GM18909 (cell line): Measurements from ENCODE around the gene LIMCH1.
A peak's percentile ranks its signal among the peaks of the same experiment; 100 is the strongest.
"Not testable (repeated sequence)": the region's sequence is repeated elsewhere in the genome, so short reads cannot be mapped to it uniquely, and the experiment has no call there.

Experiments
- ATAC-seq: cut with Tn5 transposase; IDR thresholded peaks from one replicate; pipeline ENCODE4 v1.9.1; 2021; ENCODE audit warnings: mild to moderate bottlenecking; ENCODE audit not compliant: unreplicated experiment, poor library complexity

LIMCH1 gene

DNA sequence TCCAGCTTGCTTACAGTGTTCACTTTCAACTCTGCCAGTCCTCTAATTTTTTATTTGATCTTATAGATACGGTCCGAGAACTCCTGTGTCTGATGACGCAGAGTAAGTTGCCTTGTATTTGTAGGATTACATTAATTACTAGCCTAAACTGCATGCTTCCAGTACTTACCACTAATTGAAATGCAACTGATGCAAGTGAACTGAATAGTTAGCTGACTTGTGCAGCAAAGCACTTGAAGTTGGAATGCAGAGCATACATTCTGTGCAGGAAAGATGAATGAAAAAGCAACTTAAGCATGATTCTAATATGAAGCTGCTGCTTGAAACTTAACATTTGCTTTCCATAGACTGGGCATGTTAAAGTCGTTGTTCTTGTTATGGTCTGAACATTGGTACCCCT is 100.9 kb downstream of the LIMCH1 start:
- no peak for ATAC-seq

- ATAC-seq, result no peak
Observed at GRCh38 chr4:41639291-41639690, 101.3 kb downstream of the LIMCH1 start.

DNA sequence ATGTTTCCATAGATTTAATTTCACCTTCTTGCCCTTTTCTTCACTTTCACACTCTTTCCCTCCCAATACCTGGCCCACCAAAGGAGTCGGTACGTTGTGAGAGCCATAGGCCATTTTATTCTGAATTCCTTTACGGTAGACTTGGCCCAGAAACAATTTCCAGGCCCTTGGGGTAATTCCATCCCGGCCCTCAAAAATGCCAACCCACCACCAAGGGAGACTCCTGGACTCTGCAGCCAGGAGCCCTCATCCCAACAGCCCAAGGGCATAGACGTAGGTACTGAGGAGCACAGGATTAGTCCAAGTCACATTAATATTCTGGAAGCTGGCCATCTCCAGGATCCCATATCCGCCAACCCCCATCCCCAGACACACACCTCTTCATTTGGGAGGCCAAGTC is 102.9 kb downstream of the LIMCH1 start:
- no peak for ATAC-seq

GRCh38 chr4:41642746-41643145 is 104.8 kb downstream of the LIMCH1 start:
- not testable (repeated sequence) for ATAC-seq

DNA sequence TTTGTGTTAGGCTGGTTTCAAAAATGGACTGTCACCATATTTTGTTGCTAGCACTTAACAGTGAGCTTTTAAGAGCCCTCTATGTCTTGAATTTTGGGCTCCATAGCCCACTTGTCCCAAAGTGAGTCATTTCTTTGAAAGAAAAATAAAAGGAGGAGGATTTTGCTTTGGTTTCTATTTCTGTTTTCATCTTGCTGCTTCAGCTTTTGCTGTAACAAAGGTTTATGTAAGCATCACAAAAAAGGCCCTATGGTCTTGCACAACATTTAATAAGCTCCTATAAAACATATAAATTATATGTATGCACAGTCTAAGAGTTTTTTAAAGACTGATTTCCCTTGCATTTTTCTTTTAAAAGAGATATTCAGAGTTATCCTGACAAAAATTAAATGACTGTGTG is 105.4 kb downstream of the LIMCH1 start:
- no peak for ATAC-seq

GRCh38 chr4:41644288-41644914 is 106.4 kb downstream of the LIMCH1 start:
- no peak for ATAC-seq

- ATAC-seq, result no peak
Observed at GRCh38 chr4:41644915-41645295, 106.9 kb downstream of the LIMCH1 start.

DNA sequence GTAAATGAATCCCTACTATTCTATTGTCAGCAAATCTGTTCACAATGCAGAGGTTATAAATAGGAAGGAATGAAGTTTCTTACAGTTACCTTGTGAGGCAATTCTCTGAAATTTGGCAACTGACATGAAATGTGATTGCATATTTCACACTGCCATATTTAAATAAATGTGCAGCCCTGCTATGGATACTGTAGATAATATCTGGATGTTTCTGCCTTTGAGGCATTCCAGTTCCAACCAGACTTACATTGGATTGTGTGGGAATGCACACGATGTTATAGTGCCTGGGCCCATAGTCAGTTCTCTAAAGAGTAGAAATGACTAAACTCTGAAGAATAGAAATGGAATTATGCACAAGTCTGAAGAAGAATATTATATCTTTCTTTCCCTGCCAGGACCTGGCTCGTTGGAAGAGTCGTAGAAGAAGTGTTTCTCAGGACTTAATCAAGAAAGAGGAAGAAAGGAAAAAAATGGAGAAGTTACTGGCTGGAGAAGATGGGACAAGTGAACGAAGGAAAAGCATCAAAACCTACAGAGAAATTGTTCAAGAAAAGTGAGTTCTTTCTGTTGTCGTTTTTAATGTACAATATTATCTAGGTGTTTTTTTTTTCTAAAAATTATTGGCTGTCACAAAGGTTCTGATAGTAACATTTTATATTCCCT is 107.9 kb downstream of the LIMCH1 start:
- ATAC-seq, result no peak

DNA sequence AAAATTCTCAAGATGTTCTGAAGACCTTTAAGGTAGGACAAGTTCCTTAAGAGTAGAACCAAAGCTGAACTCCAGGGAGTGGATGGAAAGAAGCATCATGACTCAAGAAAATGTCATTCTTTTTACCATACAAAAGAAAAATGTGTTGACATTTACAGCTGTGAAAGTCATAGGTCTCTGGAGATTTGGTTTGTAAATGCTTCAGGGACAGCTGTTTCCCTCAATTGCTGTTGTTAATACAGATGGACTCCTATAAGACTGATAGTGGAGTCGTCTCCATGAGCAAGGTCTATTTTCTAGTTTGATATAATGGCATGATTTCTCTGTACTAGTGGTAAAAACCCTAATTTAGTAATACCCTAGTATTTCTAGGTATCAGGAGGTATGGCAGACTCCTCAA is 108.9 kb downstream of the LIMCH1 start:
- ATAC-seq, result no peak

DNA sequence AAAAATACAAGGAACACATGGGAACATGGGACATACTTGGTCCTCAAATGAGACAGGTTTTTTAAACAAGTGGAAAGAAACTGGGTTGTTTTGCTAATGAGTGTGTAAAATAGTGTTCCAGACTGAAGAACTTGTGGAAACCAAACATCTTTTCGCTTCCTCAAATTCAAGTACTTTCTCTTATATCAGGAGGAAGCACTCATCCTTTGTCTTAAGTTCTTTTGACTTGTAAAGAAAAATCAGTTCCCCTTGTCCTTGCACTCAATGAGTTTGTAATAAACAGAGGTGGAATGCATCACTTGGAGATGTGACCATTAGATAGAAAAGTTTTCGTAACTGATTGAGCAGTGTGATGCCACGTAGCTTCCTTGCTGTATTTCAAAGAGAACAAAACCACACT is 109.4 kb downstream of the LIMCH1 start:
- peak; percentile 51 for ATAC-seq

GRCh38 chr4:41651150-41651549 is 113.2 kb downstream of the LIMCH1 start:
- not testable (repeated sequence) for ATAC-seq

DNA sequence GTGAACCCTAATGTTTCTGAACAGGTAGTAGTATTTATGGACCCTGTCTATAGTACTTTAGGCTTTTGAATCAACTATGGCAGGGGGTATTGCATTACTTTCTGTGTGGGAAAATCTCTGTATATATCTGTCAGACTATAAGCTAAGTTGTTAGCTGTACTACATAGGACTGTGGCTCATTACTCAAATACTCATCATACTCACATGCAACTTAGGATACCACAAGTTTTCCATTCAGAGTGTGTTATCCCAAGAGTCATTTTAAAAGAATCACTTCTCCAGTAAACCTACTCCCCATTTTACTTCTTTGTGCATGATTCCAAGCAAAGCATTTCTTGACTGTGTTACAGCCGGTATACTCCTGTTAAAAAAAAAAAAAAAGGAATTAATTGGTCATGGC is 115.0 kb downstream of the LIMCH1 start:
- ATAC-seq, result no peak

GRCh38 chr4:41653523-41653922 is 115.6 kb downstream of the LIMCH1 start:
- ATAC-seq, result no peak

DNA sequence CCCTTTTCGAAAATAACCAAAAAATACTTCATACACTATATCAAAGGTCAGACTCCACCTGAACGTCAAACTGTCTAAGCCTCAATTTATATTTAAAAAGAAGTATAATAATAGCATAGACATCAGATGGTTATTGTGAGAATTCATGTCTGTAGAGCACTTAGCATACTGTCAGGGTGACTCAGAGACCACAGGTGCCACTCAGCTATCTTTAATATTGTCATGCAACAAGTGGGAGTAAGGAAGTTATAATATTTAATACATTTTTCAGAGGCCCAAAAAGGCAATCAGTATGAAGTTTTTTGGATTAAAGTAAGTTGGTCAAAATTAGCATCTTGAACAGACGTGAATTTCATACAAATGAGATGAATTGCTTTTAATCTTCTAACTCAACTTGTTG is 117.2 kb downstream of the LIMCH1 start:
- no peak for ATAC-seq

DNA sequence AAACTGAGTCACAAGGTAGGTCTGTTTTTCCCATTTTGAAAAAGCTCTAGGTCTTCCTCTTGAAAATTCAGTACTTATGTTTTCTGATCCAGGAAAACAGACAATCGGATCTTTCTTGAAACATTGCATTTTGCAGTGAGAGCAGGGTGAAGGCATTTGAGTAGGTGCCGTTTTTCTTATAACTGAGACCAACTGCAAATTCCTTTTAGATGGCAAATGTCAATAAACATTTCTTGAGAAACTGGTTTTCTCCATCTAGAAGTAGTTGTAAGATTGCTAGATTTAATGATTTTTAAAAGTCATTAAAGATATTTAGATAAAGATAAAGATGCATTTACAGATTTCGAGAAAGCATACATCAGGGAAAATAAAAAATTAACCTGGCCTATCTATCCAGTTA is 118.1 kb downstream of the LIMCH1 start:
- ATAC-seq, result no peak

- no peak for ATAC-seq
Observed at GRCh38 chr4:41656572-41657520, 118.9 kb downstream of the LIMCH1 start.

DNA sequence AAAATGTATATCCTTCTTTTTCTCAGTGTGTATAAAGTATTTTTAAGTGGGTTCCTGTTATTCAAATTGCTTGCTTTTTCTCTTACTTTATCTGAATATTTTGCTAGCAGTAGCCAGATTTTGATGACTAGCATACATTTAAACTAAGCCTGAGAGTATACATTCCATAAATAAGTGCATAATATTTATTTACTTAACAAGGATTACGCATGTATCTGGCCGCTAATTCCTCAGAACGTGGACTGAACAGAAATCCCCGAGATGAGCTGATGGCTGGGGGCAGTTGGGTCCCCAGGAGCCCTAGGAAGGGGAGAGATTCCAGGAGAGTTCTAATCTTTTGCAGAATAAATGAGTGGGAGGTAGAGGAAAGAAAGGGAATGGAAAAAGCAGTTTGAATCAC is 119.6 kb downstream of the LIMCH1 start:
- no peak for ATAC-seq

DNA sequence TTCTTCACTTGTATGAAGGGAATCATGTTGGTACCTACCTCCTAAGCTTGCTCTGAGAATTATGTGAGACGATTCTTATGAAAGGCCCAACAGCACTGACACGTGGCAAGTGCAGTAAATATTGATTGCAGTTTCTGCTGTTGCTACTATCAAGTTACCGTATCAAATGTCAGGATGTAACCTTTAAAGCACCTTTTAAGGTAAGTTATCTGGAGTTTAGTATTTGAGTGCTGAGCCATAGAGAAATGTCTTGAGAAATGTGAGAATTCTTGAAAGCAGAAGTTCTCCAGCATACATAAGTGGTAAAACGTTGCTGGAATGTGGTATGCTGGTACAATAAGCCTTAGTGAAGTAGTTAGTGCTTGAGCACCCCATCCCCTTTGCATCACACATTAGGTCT is 120.2 kb downstream of the LIMCH1 start:
- no peak for ATAC-seq

- no peak for ATAC-seq
Observed at GRCh38 chr4:41660352-41660751, 122.4 kb downstream of the LIMCH1 start.

DNA sequence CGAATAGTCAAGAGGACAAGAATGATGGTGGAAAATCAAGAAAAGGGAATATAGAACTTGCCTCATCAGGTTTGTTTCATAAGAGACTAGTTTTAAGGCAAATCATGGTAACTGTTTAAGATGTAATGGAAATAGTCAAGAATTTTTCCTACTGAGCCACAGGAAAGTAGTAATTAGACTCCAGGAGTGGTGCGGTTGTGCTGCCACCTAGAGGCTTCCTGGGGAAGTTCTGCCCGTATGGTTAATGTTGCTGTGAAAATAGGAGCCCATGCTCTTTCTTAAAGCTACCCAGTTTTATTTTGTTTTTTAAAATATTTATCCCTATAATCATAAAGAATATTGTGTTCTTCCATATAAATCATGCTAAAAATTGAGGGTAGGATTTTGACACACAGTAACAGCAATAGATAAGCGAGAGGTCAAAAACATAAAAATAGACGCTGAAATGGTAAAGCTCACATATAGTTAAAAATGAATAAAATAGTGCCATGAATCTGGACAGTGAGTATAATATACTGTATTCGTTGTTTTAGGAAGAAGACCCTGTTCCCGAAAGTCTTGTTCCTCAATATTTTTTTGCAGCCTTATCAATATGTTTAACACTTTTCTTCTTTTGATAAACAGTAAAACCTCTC is 123.6 kb downstream of the LIMCH1 start:
- peak; percentile 70 for ATAC-seq
